Mesothelial cell of epicardium (in vitro differentiated cells): ENCODE measurements around the gene PPY. TPM values are rescaled to one million over a fixed set of nuclear protein-coding genes. Genes with fewer than 3 reads are reported as not detected.

Experiments used
- DNase-seq, 2 experiments: peaks; one replicate each; pipeline ENCODE4 v3.0.0; 2021; ENCODE audit warnings: low spot score in 2 of 2; ENCODE audit not compliant: unreplicated experiment in 2 of 2
- H3K27ac Mint-ChIP-seq: 2 replicates; pipeline ENCODE4 v1.8.0; 2021; ENCODE audit warnings: mixed read lengths
- H3K27me3 Mint-ChIP-seq: 2 replicates; pipeline ENCODE4 v1.8.0; 2021; ENCODE audit warnings: low read depth, mixed read lengths
- H3K36me3 Mint-ChIP-seq: 2 replicates; pipeline ENCODE4 v1.8.0; 2021; ENCODE audit warnings: mixed read lengths
- H3K4me1 Mint-ChIP-seq: 2 replicates; pipeline ENCODE4 v1.8.0; 2021; ENCODE audit warnings: mixed read lengths
- H3K4me3 Mint-ChIP-seq: 2 replicates; pipeline ENCODE4 v1.8.0; 2021; ENCODE audit warnings: mild to moderate bottlenecking, moderate library complexity, mixed read lengths
- H3K9me3 Mint-ChIP-seq: 2 replicates; pipeline ENCODE4 v1.8.0; 2021; ENCODE audit warnings: mixed read lengths
- total RNA-seq: library from RNA; stranded (reverse); gene quantifications from 3 replicates; pipeline ENCODE4 v1.2.1, GENCODE V29; 2021
- TF ChIP-seq, protein P1 (sequence below): fragments of 200-600 bp; sonication (generic); IDR thresholded peaks from one replicate; pipeline ENCODE4 v1.5.0; 2021; ENCODE audit warnings: antibody characterized with exemption; ENCODE audit not compliant: unreplicated experiment

PPY gene
- total RNA-seq, 1 donor from 2014 or later = not detected

DNA sequence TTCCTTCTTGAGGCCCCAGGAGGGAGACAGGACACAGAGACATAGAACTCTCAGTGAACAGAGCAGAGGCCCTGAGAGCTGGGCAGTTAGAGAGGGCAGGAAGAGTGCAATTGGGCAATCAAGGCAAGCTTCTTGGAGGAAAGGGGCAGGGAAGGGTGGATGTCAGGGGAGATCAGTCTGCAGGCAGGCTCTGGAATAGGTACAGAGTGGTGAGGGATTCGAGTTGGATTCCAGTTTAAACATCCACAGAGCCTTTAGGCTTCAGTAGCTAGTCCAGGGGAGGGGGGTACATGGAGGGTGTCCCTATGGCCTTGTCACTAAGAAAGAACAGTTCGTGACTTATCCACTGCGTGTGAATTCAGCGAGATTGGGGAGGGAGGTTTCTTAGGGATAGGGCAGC, 9.5 kb upstream of the PPY start:
- Mint-ChIP-seq H3K27me3 (peaks cover 84% of the 10 kb centered on the region), H3K9me3 (no peaks in the 10 kb centered on the region), H3K27ac (no peak overlapping the region), H3K4me3 (no peak overlapping the region), H3K36me3 (no peaks in the 10 kb centered on the region), H3K4me1 (peaks cover 7% of the 10 kb centered on the region)
- TF ChIP-seq, protein P1, sequence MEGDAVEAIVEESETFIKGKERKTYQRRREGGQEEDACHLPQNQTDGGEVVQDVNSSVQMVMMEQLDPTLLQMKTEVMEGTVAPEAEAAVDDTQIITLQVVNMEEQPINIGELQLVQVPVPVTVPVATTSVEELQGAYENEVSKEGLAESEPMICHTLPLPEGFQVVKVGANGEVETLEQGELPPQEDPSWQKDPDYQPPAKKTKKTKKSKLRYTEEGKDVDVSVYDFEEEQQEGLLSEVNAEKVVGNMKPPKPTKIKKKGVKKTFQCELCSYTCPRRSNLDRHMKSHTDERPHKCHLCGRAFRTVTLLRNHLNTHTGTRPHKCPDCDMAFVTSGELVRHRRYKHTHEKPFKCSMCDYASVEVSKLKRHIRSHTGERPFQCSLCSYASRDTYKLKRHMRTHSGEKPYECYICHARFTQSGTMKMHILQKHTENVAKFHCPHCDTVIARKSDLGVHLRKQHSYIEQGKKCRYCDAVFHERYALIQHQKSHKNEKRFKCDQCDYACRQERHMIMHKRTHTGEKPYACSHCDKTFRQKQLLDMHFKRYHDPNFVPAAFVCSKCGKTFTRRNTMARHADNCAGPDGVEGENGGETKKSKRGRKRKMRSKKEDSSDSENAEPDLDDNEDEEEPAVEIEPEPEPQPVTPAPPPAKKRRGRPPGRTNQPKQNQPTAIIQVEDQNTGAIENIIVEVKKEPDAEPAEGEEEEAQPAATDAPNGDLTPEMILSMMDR = no peak
- DNase-seq = no peak

- Mint-ChIP-seq H3K27me3 (peaks cover 72% of the 10 kb centered on the region), H3K27ac (no peak overlapping the region), H3K36me3 (no peaks in the 10 kb centered on the region), H3K4me3 (no peak overlapping the region), H3K9me3 (no peaks in the 10 kb centered on the region), H3K4me1 (peaks cover 9% of the 10 kb centered on the region)
- no peak for DNase-seq
- TF ChIP-seq, protein P1 = no peak
These were observed 8.3 kb upstream of the PPY start for GRCh38 chr17:43950554-43950953.

- no peaks in the 10 kb centered on the region for H3K9me3 Mint-ChIP-seq
- peaks cover 14% of the 10 kb centered on the region for H3K4me1 Mint-ChIP-seq
- H3K36me3 Mint-ChIP-seq = no peaks in the 10 kb centered on the region
- TF ChIP-seq, protein P1 = no peak
- H3K27ac Mint-ChIP-seq = no peak overlapping the region
- H3K4me3 Mint-ChIP-seq = no peak overlapping the region
- no peak for DNase-seq
- H3K27me3 Mint-ChIP-seq = peaks cover 65% of the 10 kb centered on the region
These were observed 7.5 kb upstream of the PPY start for GRCh38 chr17:43949781-43950180.

- H3K4me3 Mint-ChIP-seq = no peak overlapping the region
- H3K27ac Mint-ChIP-seq = no peak overlapping the region
- peaks cover 35% of the 10 kb centered on the region for H3K27me3 Mint-ChIP-seq
- TF ChIP-seq, protein P1 = no peak
- H3K36me3 Mint-ChIP-seq = no peaks in the 10 kb centered on the region
- peaks cover 10% of the 10 kb centered on the region for H3K4me1 Mint-ChIP-seq
- no peak for DNase-seq
- H3K9me3 Mint-ChIP-seq = no peaks in the 10 kb centered on the region
These were observed 4.5 kb upstream of the PPY start for GRCh38 chr17:43946781-43947180.

DNA sequence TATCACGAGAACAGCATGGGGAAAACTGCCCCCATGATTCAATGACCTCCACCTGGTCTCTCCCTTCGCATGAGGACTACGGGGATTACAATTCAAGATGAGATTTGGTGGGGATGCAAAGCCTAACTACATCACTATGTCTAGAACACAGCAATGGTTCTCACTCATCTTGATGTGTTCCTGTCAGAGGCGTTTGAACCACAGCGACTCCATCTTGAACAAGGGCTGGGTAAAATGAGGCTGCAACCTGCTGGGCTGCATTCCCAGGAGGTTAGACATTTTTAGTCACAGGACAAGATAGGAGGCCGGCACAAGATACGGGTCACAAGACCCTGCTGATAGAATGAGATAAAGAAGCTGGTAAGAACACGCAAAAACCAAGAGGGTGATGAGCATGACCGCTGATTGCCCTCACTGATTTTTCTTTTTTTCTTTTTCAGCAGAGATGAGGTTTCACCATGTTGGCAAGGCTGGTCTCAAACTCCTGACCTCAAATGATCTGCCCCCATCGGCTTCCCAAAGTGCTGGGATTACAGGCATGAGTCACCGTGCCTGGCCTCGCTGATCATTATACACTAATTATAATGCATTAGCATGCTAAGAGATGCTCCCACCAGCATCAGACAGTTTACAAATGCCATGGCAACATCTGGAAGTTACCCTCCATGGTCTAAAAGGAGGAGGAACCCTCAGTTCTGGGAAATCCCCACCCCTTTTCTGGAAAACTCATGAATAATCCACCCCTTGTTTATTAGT, 3.0 kb upstream of the PPY start:
- H3K9me3 Mint-ChIP-seq = no peaks in the 10 kb centered on the region
- no peak overlapping the region for H3K27ac Mint-ChIP-seq
- peaks cover 23% of the 10 kb centered on the region for H3K27me3 Mint-ChIP-seq
- H3K4me1 Mint-ChIP-seq = peaks cover 10% of the 10 kb centered on the region
- no peak overlapping the region for H3K4me3 Mint-ChIP-seq
- H3K36me3 Mint-ChIP-seq = no peaks in the 10 kb centered on the region
- no peak for DNase-seq
- TF ChIP-seq, protein P1 = no peak
